ENCODE results near the gene CCDC3.

DNA sequence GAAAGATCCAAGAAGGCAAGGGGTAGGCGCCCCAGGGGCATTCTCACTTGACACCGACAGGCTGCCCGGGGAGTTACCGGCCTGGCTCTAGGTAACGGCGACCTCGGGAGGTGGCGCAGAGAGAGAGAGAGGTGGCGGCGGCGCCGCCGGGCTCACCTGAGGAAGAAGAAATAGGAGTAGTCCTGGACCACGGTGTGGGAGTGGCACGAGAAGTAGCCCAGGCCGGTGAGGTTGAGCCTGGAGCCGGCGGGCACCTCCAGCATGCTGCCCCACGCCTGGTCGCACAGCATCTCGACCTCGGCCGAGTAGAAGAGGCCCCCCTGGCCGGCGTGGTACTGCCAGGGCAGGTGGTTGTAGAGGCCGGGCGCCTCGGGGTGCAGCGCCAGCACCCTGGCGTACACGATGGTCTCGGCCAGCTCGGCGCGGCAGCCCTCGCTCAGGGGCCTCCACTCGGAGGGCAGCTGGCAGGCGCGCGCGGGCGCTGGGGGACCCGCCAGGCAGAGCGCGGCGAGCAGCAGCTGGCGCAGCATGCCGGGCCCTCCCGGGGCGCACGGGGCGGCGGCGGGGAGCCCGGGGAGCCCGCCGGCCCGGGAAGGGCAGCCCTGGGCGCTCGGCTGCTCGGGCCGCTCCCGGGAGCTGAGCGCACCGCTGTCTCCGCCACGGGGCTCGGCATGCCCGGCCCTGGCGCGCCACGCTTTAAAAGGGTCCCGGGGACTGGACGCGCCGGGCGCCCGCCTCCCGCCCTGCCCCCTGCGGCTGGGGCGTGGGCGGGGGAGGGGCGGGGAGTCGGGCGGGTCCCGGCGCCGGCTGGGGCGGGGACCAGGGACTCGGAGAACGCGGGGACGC is at the start of gene CCDC3:
- TF ChIP-seq, protein P1, sequence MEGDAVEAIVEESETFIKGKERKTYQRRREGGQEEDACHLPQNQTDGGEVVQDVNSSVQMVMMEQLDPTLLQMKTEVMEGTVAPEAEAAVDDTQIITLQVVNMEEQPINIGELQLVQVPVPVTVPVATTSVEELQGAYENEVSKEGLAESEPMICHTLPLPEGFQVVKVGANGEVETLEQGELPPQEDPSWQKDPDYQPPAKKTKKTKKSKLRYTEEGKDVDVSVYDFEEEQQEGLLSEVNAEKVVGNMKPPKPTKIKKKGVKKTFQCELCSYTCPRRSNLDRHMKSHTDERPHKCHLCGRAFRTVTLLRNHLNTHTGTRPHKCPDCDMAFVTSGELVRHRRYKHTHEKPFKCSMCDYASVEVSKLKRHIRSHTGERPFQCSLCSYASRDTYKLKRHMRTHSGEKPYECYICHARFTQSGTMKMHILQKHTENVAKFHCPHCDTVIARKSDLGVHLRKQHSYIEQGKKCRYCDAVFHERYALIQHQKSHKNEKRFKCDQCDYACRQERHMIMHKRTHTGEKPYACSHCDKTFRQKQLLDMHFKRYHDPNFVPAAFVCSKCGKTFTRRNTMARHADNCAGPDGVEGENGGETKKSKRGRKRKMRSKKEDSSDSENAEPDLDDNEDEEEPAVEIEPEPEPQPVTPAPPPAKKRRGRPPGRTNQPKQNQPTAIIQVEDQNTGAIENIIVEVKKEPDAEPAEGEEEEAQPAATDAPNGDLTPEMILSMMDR (IDR thresholded peaks at IDR 0.05), result no peak
- TF ChIP-seq POLR2AphosphoS5 (IDR thresholded peaks at IDR 0.05; ENCODE audit: low read depth, low read length), result no peak

Measured in Panc1 (cell line).